Panc1 (cell line): Measurements from ENCODE around the gene TREML2. TPM values are rescaled to one million over a fixed set of nuclear protein-coding genes. Genes with fewer than 3 reads are reported as not detected.

Source experiments
- ATAC-seq: fragments of 200-7000 bp; cut with Tn5 transposase; 2 replicates; pipeline ENCODE4 v1.9.1; 2020; ENCODE audit warnings: mild to moderate bottlenecking, moderate library complexity
- BruUV-seq: library from RNA; stranded (reverse); fragments of 400-500 nt; replicated peaks from 2 replicates; lab custom pipeline; 2021; lab: Mats Ljungman, UMichigan
- CTCF ChIA-PET: fragments of 300-600 bp; sonication (Branson Sonifier 250); formaldehyde crosslinking; loops from one replicate; lab custom pipeline; 2022; ENCODE audit warnings: antibody characterized with exemption; lab: Charles Lee
- POLR2A ChIA-PET: fragments of 300-600 bp; sonication (Branson Sonifier 250); formaldehyde crosslinking; loops from one replicate; lab custom pipeline; 2022; ENCODE audit warnings: antibody characterized with exemption; lab: Charles Lee
- DNase-seq: peaks from one replicate; pipeline ENCODE4 v3.0.0-alpha.2; 2010; ENCODE audit warnings: low read depth, low spot score
- H3K27ac ChIP-seq: 2 replicates; pipeline ENCODE4 v1.5.1; 2011; ENCODE audit warnings: mild to moderate bottlenecking, low read length, inconsistent platforms
- H3K27me3 ChIP-seq: fragments of 200-500 bp; sonication (Bioruptor generic); 2 replicates; pipeline ENCODE4 v1.6.0; 2014; ENCODE audit warnings: low read length, inconsistent platforms; ENCODE audit not compliant: control insufficient read depth, insufficient read depth
- H3K36me3 ChIP-seq: fragments of 200-500 bp; sonication (Bioruptor generic); 2 replicates; pipeline ENCODE4 v1.5.1; 2014; ENCODE audit warnings: inconsistent platforms, mild to moderate bottlenecking, low read length, moderate library complexity; ENCODE audit not compliant: control insufficient read depth, insufficient read depth
- H3K4me1 ChIP-seq: 2 replicates; pipeline ENCODE4 v1.5.1; 2011; ENCODE audit warnings: inconsistent platforms, mild to moderate bottlenecking, low read length, moderate library complexity; ENCODE audit not compliant: control insufficient read depth, insufficient read depth
- H3K4me3 ChIP-seq, 2 experiments: 2 replicates each; pipeline ENCODE4 v1.5.1; 2011 to 2012; ENCODE audit warnings: low read depth in 2 of 2, low read length in 2 of 2, mild to moderate bottlenecking in 2 of 2, inconsistent platforms in 1 of 2, moderate library complexity in 1 of 2
- H3K9me3 ChIP-seq: fragments of 200-500 bp; sonication (Bioruptor generic); 2 replicates; pipeline ENCODE4 v1.5.1; 2014; ENCODE audit warnings: low read depth, mild to moderate bottlenecking, inconsistent platforms, low read length, moderate library complexity; ENCODE audit not compliant: control insufficient read depth, insufficient read depth
- POLR2AphosphoS5 ChIP-seq: IDR thresholded peaks from 2 replicates; pipeline ENCODE4 v1.6.1; 2012; ENCODE audit warnings: mild to moderate bottlenecking, low read depth, low read length, moderate library complexity
- SIN3A ChIP-seq: IDR thresholded peaks from 2 replicates; pipeline ENCODE4 v1.6.1; 2012; ENCODE audit warnings: low read depth, mild to moderate bottlenecking, low read length, moderate library complexity, borderline replicate concordance; ENCODE audit not compliant: insufficient read depth
- TCF7L2 ChIP-seq: IDR thresholded peaks from 2 replicates; pipeline ENCODE4 v1.6.1; 2011; ENCODE audit warnings: mild to moderate bottlenecking, low read depth, low read length, inconsistent platforms
- in situ Hi-C: cut with HindIII; loops from 2 replicates; pipeline ENCODE4 v1.10.0; 2016; ENCODE audit warnings: low sequenced_read_pairs, low pct_unique_long_range_greater_than_20kb
- intact Hi-C: fragments of 100-400 bp; cut with micrococcal nuclease; formaldehyde crosslinking; loops from one replicate; pipeline ENCODE4 v1.10.0; 2022; ENCODE audit not compliant: unreplicated experiment
- total RNA-seq: library from RNA; stranded (reverse); gene quantifications from one replicate; pipeline ENCODE4 v1.2.1, GENCODE V29; 2021; ENCODE audit not compliant: unreplicated experiment
- TF ChIP-seq, protein P1 (sequence below), 2 experiments: IDR thresholded peaks; 2 replicates each; pipeline ENCODE4 v1.6.1; 2011 to 2012; ENCODE audit warnings: low read depth in 2 of 2, control low read depth in 1 of 2, low read length in 1 of 2, mild to moderate bottlenecking in 1 of 2, moderate library complexity in 1 of 2; ENCODE audit not compliant: insufficient read depth in 1 of 2
- TF ChIP-seq, protein P2 (sequence below): fragments of 450-650 bp; IDR thresholded peaks from 2 replicates; pipeline ENCODE4 v1.5.1; 2017; ENCODE audit warnings: mild to moderate bottlenecking

The TREML2 gene
- total RNA-seq, 1 experiment from 2014 or later: not detected

DNA sequence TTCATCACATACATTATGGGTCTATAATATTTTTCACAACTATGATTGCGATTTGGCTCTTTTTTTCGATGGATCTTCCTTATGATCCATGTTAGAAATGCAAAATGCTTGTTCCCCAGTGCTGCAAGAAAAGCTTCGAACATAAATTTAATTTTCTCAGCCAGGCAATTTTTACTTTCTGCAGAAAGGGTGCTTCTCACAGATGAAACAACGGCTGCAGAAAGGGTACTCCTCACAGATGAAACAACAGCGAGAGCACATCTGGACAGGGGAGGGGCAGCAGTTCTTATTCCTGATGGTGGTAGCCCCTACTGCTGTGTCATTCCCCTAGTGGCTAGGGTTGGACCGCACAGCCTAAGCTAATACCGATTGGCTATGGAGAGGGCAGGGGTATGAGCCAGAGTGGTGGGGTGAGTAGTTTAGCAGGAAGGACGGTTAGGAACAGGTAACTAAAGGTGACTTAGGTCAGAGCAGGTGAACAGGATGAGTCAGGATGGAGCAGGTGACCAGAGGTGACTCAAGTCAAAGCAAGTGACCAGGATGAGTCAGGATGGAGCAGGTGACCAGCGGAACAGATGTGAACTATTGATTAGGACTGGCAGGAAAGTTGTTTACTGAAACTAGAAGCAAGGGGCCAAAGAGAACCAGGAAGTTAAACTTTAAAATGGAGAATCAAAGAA, 13.8 kb upstream of the TREML2 start:
- CTCF ChIA-PET: interaction anchor here (0.7 kb wide), 1 partner anchor 40 kb away, joined by 3 read pairs; no protein-coding TSS in a partner anchor
- no peak for ATAC-seq
- no TSS peak for BruUV-seq
- DNase-seq: no peak
- in situ Hi-C loops: no loop called here
- no peak for TF ChIP-seq POLR2AphosphoS5
- Histone ChIP-seq H3K27me3 (peaks cover 8% of the 10 kb centered on the region), H3K36me3 (no peaks in the 10 kb centered on the region), H3K4me3 (no peak overlapping the region), H3K27ac (no peak overlapping the region), H3K9me3 (peaks cover 4% of the 10 kb centered on the region; the same call in 1 of the 2 replicates), H3K4me1 (no peaks in the 10 kb centered on the region)
- intact Hi-C loops: no loop called here
- POLR2A ChIA-PET: no interaction called here

DNA sequence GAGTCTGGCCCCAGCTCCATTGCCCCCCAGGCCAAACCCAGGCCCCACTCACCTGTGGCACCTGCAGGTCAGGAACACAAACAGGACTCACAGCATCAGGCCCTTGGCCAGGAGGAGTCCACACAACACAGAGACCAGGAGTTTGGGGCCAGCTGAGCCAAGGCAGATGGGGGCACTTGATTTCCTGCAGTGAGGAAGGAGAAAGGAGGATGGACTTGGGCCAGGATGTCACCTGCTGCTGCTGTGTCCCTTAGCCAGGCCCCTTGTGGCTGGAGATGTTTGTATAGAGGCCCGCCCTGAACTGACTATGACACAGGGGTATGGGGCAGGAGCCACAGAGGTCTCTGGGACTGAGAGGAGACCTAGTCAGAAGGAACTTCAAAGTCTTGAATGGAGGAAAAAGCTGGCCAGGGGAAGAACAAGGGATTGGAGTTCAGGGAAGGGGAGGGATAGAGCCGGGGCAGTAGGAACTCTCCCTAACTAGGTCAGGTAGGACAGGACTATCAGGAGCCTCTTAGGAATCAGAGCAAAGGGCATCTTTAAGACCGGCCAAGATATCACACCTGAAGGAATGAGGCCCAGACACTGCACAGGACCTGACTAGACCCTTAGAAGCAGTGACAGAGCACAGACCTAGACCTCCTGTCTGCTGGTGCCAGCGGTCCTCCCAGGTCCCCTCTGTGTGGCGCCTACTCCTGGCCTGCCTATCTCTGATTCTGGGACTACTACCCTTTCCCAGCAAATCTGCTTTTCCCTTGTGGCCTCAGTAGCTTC, 8.8 kb upstream of the TREML2 start:
- no TSS peak for BruUV-seq
- H3K27ac ChIP-seq: no peak overlapping the region
- H3K4me1 ChIP-seq: no peaks in the 10 kb centered on the region
- TF ChIP-seq, protein P1, sequence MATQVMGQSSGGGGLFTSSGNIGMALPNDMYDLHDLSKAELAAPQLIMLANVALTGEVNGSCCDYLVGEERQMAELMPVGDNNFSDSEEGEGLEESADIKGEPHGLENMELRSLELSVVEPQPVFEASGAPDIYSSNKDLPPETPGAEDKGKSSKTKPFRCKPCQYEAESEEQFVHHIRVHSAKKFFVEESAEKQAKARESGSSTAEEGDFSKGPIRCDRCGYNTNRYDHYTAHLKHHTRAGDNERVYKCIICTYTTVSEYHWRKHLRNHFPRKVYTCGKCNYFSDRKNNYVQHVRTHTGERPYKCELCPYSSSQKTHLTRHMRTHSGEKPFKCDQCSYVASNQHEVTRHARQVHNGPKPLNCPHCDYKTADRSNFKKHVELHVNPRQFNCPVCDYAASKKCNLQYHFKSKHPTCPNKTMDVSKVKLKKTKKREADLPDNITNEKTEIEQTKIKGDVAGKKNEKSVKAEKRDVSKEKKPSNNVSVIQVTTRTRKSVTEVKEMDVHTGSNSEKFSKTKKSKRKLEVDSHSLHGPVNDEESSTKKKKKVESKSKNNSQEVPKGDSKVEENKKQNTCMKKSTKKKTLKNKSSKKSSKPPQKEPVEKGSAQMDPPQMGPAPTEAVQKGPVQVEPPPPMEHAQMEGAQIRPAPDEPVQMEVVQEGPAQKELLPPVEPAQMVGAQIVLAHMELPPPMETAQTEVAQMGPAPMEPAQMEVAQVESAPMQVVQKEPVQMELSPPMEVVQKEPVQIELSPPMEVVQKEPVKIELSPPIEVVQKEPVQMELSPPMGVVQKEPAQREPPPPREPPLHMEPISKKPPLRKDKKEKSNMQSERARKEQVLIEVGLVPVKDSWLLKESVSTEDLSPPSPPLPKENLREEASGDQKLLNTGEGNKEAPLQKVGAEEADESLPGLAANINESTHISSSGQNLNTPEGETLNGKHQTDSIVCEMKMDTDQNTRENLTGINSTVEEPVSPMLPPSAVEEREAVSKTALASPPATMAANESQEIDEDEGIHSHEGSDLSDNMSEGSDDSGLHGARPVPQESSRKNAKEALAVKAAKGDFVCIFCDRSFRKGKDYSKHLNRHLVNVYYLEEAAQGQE (IDR thresholded peaks at IDR 0.05; ENCODE audit: insufficient read depth in 1 of 2, low read depth in 2 of 2, low read length in 1 of 2): no peak
- TF ChIP-seq, protein P2, sequence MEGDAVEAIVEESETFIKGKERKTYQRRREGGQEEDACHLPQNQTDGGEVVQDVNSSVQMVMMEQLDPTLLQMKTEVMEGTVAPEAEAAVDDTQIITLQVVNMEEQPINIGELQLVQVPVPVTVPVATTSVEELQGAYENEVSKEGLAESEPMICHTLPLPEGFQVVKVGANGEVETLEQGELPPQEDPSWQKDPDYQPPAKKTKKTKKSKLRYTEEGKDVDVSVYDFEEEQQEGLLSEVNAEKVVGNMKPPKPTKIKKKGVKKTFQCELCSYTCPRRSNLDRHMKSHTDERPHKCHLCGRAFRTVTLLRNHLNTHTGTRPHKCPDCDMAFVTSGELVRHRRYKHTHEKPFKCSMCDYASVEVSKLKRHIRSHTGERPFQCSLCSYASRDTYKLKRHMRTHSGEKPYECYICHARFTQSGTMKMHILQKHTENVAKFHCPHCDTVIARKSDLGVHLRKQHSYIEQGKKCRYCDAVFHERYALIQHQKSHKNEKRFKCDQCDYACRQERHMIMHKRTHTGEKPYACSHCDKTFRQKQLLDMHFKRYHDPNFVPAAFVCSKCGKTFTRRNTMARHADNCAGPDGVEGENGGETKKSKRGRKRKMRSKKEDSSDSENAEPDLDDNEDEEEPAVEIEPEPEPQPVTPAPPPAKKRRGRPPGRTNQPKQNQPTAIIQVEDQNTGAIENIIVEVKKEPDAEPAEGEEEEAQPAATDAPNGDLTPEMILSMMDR: no peak
- CTCF ChIA-PET: no interaction called here
- intact Hi-C loops: no loop called here
- ATAC-seq (no peak), DNase-seq (no peak)
- no peaks in the 10 kb centered on the region for H3K36me3 ChIP-seq
- peaks cover 13% of the 10 kb centered on the region for H3K27me3 ChIP-seq
- in situ Hi-C loops: no loop called here
- POLR2A ChIA-PET: no interaction called here
- H3K4me3 ChIP-seq: no peak overlapping the region
- H3K9me3 ChIP-seq: no peaks in the 10 kb centered on the region

DNA sequence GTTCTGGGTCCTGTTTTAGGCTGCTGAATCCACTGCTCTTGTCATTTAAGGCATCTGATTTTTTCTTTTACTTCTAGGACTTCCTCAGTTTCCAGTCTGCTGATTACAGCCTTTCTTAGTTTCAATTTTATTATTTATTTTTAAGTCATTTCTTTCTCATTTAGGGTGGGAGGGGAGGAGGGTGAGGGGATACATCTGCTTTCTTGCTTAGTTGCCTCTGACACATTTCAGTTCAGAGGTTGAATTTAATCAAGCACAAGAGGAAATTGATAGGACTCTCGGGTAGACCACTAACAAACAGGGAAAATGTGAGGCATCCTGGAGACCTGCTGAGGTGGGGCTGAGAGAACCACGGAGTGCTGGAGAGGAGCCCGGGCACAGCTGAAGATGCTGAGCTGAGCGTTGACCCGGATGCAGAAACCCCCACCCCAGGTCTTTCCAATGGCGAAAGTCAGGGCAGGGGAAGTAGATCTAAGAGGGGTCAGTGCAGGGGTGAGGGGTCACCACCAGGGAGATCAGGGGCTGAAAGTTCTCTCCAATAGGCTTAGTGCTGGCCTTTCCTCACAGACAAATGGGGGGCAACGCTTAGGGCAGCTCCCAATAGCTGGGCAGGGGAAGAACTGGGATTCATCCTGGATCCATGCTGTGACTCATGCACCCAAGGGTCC, 7.6 kb upstream of the TREML2 start:
- Histone ChIP-seq H3K36me3 (no peaks in the 10 kb centered on the region), H3K9me3 (no peaks in the 10 kb centered on the region), H3K27me3 (peaks cover 13% of the 10 kb centered on the region), H3K4me1 (no peaks in the 10 kb centered on the region), H3K4me3 (no peak overlapping the region), H3K27ac (no peak overlapping the region)
- DNase-seq (no peak), ATAC-seq (no peak)
- intact Hi-C loops: no loop called here
- in situ Hi-C loops: no loop called here
- POLR2A ChIA-PET: no interaction called here
- TF ChIP-seq, protein P1 (IDR thresholded peaks at IDR 0.05; ENCODE audit: insufficient read depth in 1 of 2, low read depth in 2 of 2, low read length in 1 of 2): no peak
- TF ChIP-seq, protein P2: no peak
- TF ChIP-seq TCF7L2 (no peak), POLR2AphosphoS5 (no peak), SIN3A (no peak)
- no TSS peak for BruUV-seq
- CTCF ChIA-PET: no interaction called here
